SK-N-SH treated with all-trans-retinoic acid at 6 μM for 48 hours (cell line): ENCODE results near the gene FAM118A.

Experiments
- ATAC-seq: fragments of 200-7000 bp; cut with Tn5 transposase; 3 replicates; pipeline ENCODE4 v1.9.1; 2020; ENCODE audit warnings: mild to moderate bottlenecking, moderate library complexity
- ARNTL ChIP-seq: fragments of 450-650 bp; formaldehyde crosslinking; IDR thresholded peaks from 2 replicates; pipeline ENCODE4 v1.5.0; 2020; ENCODE audit warnings: low read depth, mild to moderate bottlenecking, moderate library complexity, borderline replicate concordance
- BACH2 ChIP-seq: fragments of 250-450 bp; sonication (Bioruptor Pico); IDR thresholded peaks from 2 replicates; pipeline ENCODE4 v1.9.0; 2021; ENCODE audit warnings: mild to moderate bottlenecking, borderline replicate concordance
- CSDC2 ChIP-seq: fragments of 250-450 bp; sonication (Bioruptor Pico); IDR thresholded peaks from 2 replicates; pipeline ENCODE4 v1.5.0; 2020; ENCODE audit warnings: mild to moderate bottlenecking, moderate library complexity
- CSRNP3 ChIP-seq: fragments of 250-450 bp; sonication (Bioruptor Pico); IDR thresholded peaks from 2 replicates; pipeline ENCODE4 v1.5.1; 2021; ENCODE audit warnings: mild to moderate bottlenecking, moderate library complexity
- ESRRG ChIP-seq: fragments of 250-450 bp; sonication (Bioruptor Pico); IDR thresholded peaks from 2 replicates; pipeline ENCODE4 v1.6.1; 2021; ENCODE audit warnings: mild to moderate bottlenecking
- GLIS3 ChIP-seq: fragments of 250-450 bp; sonication (Bioruptor Pico); IDR thresholded peaks from 2 replicates; pipeline ENCODE4 v1.5.0; 2020; ENCODE audit warnings: mild to moderate bottlenecking, moderate library complexity
- ISL1 ChIP-seq: fragments of 250-450 bp; sonication (Bioruptor Pico); IDR thresholded peaks from 2 replicates; pipeline ENCODE4 v2.1.2; 2022; ENCODE audit warnings: mild to moderate bottlenecking, moderate library complexity
- OSR1 ChIP-seq: fragments of 250-450 bp; sonication (Bioruptor Pico); IDR thresholded peaks from 2 replicates; pipeline ENCODE4 v1.8.0; 2022; ENCODE audit warnings: moderate library complexity, mild to moderate bottlenecking, inconsistent platforms
- PATZ1 ChIP-seq: fragments of 250-450 bp; sonication (Bioruptor Pico); IDR thresholded peaks from 2 replicates; pipeline ENCODE4 v1.8.0; 2020; ENCODE audit warnings: mild to moderate bottlenecking, moderate library complexity, borderline replicate concordance
- POU6F1 ChIP-seq: fragments of 250-450 bp; sonication (Bioruptor Pico); IDR thresholded peaks from 2 replicates; pipeline ENCODE4 v1.8.0; 2021; ENCODE audit warnings: low read depth, mild to moderate bottlenecking, moderate library complexity, borderline replicate concordance
- RARB ChIP-seq: fragments of 250-450 bp; sonication (Bioruptor Pico); IDR thresholded peaks from 2 replicates; pipeline ENCODE4 v1.8.0; 2021; ENCODE audit warnings: mild to moderate bottlenecking, moderate library complexity
- TCF4 ChIP-seq: fragments of 250-450 bp; sonication (Bioruptor Pico); IDR thresholded peaks from 2 replicates; pipeline ENCODE4 v1.8.0; 2021; ENCODE audit warnings: mild to moderate bottlenecking, moderate library complexity, borderline replicate concordance
- ZC3H10 ChIP-seq: fragments of 250-450 bp; sonication (Bioruptor Pico); IDR thresholded peaks from 2 replicates; pipeline ENCODE4 v1.5.1; 2021; ENCODE audit warnings: mild to moderate bottlenecking, moderate library complexity
- ZFP3 ChIP-seq: fragments of 250-450 bp; sonication (Bioruptor Pico); IDR thresholded peaks from 2 replicates; pipeline ENCODE4 v1.5.0; 2020; ENCODE audit warnings: mild to moderate bottlenecking, moderate library complexity
- ZFP30 ChIP-seq: fragments of 450-650 bp; formaldehyde crosslinking; IDR thresholded peaks from 2 replicates; pipeline ENCODE4 v1.5.0; 2022; ENCODE audit warnings: mild to moderate bottlenecking, moderate library complexity
- ZNF565 ChIP-seq: fragments of 450-650 bp; formaldehyde crosslinking; conservative IDR thresholded peaks from 2 replicates; pipeline ENCODE4 v1.5.0; 2020; ENCODE audit warnings: low read depth, mild to moderate bottlenecking, moderate library complexity
- ZNF8 ChIP-seq: fragments of 450-650 bp; formaldehyde crosslinking; IDR thresholded peaks from 2 replicates; pipeline ENCODE4 v1.5.0; 2020; ENCODE audit warnings: mild to moderate bottlenecking, moderate library complexity
- TF ChIP-seq, protein P1 (sequence below): fragments of 250-450 bp; sonication (Bioruptor Pico); IDR thresholded peaks from 2 replicates; pipeline ENCODE4 v1.5.0; 2020; ENCODE audit warnings: mild to moderate bottlenecking, moderate library complexity
- TF ChIP-seq, protein P2 (sequence below): fragments of 250-450 bp; sonication (Bioruptor Pico); IDR thresholded peaks from 2 replicates; pipeline ENCODE4 v1.5.1; 2020; ENCODE audit warnings: low read depth, mild to moderate bottlenecking, moderate library complexity

Gene FAM118A

GRCh38 chr22:45302751-45303150, 7.0 kb upstream of the FAM118A start (continued):
- TF ChIP-seq POU6F1 (CRISPR knock-in tag): no peak

- no peak for ATAC-seq
- TF ChIP-seq ARNTL (CRISPR knock-in tag) (no peak), GLIS3 (no peak), ZFP30 (CRISPR knock-in tag) (no peak), CSRNP3 (CRISPR knock-in tag) (no peak), ZNF8 (CRISPR knock-in tag) (no peak), RARB (CRISPR knock-in tag) (no peak), PATZ1 (CRISPR knock-in tag) (no peak), ESRRG (CRISPR knock-in tag) (no peak), ZFP3 (CRISPR knock-in tag) (no peak), ZNF565 (no peak), TCF4 (CRISPR knock-in tag) (no peak), ISL1 (no peak)
Measured at GRCh38 chr22:45303181-45303580, 6.6 kb upstream of the FAM118A start.

DNA sequence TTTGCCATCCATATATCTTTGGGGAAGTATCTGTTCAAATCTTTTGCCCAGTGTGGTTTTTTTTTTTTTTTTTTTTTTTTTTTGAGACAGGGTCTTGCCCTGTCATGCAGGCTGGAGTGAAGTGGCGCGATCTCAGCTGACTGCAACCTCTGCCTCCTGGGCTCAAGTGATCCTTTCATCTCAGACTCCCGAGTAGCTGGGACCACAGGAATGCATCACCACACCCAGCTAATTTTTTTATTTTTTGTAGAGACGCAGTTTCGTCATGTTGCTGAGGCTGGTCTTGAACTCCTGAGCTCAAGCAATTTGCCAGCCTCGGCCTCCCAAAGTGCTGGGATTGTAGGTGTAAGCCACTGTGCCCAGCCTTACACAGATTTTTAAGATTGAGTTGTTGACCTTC, 4.8 kb upstream of the FAM118A start:
- TF ChIP-seq ZNF565: no peak
- no peak for TF ChIP-seq ZFP30 (CRISPR knock-in tag)
- no peak for TF ChIP-seq GLIS3
- no peak for TF ChIP-seq CSDC2 (CRISPR knock-in tag)
- no peak for TF ChIP-seq BACH2 (CRISPR knock-in tag)
- no peak for TF ChIP-seq ISL1
- TF ChIP-seq CSRNP3 (CRISPR knock-in tag): no peak
- no peak for TF ChIP-seq OSR1 (CRISPR knock-in tag)
- TF ChIP-seq, protein P1, sequence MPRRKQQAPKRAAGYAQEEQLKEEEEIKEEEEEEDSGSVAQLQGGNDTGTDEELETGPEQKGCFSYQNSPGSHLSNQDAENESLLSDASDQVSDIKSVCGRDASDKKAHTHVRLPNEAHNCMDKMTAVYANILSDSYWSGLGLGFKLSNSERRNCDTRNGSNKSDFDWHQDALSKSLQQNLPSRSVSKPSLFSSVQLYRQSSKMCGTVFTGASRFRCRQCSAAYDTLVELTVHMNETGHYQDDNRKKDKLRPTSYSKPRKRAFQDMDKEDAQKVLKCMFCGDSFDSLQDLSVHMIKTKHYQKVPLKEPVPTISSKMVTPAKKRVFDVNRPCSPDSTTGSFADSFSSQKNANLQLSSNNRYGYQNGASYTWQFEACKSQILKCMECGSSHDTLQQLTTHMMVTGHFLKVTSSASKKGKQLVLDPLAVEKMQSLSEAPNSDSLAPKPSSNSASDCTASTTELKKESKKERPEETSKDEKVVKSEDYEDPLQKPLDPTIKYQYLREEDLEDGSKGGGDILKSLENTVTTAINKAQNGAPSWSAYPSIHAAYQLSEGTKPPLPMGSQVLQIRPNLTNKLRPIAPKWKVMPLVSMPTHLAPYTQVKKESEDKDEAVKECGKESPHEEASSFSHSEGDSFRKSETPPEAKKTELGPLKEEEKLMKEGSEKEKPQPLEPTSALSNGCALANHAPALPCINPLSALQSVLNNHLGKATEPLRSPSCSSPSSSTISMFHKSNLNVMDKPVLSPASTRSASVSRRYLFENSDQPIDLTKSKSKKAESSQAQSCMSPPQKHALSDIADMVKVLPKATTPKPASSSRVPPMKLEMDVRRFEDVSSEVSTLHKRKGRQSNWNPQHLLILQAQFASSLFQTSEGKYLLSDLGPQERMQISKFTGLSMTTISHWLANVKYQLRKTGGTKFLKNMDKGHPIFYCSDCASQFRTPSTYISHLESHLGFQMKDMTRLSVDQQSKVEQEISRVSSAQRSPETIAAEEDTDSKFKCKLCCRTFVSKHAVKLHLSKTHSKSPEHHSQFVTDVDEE: no peak
- ATAC-seq: no peak

- no peak for ATAC-seq
- TF ChIP-seq ZNF565 (no peak), ZFP30 (CRISPR knock-in tag) (no peak), ZC3H10 (CRISPR knock-in tag) (no peak), ARNTL (CRISPR knock-in tag) (no peak), GLIS3 (no peak), RARB (CRISPR knock-in tag) (no peak), ESRRG (CRISPR knock-in tag) (no peak), ISL1 (no peak), CSRNP3 (CRISPR knock-in tag) (no peak)
- TF ChIP-seq, protein P2, sequence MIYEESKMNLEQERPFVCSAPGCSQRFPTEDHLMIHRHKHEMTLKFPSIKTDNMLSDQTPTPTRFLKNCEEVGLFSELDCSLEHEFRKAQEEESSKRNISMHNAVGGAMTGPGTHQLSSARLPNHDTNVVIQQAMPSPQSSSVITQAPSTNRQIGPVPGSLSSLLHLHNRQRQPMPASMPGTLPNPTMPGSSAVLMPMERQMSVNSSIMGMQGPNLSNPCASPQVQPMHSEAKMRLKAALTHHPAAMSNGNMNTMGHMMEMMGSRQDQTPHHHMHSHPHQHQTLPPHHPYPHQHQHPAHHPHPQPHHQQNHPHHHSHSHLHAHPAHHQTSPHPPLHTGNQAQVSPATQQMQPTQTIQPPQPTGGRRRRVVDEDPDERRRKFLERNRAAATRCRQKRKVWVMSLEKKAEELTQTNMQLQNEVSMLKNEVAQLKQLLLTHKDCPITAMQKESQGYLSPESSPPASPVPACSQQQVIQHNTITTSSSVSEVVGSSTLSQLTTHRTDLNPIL (CRISPR knock-in tag): no peak
- TF ChIP-seq, all 23 proteins: peak for 0
Measured at GRCh38 chr22:45305456-45306075, 4.2 kb upstream of the FAM118A start.
